GM19467 (cell line): ENCODE results near the gene PARG.
"Not testable (repeated sequence)": the region's sequence is repeated elsewhere in the genome, so short reads cannot be mapped to it uniquely, and the experiment has no call there.

ENCODE experiments used
- ATAC-seq: cut with Tn5 transposase; IDR thresholded peaks from one replicate; pipeline ENCODE4 v1.9.1; 2021; ENCODE audit warnings: mild to moderate bottlenecking, moderate library complexity; ENCODE audit not compliant: unreplicated experiment

Gene PARG

GRCh38 chr10:49941447-49942338 is at the start of gene PARG, which contains the start of gene TIMM23B:
Gene PARG (minus strand): TSS chr10:49942027. CDS start chr10:49941725, 302 bp downstream.
Gene TIMM23B (plus strand): TSS chr10:49942053. CDS start chr10:49942195, 142 bp downstream.
- ATAC-seq = peak; percentile 62

DNA sequence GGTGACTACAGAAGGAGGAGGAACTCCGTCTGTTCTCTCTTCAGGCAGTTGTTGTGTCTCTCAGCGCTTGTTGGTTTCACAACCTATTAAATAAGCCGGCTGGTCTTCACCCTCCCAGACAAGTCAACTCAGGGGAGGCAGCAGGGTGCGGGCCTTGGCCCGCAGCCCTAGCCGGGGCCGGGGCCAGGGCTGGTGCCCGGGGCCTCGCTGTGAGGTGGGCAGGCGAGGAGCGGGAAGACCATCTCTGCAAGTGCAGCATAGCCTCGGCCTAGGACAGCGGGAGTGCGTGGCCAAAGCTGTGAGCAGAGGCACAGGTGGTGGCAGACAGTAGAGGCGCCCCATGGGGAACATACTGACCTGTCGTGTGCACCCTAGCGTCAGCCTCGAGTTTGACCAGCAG is 46.5 kb upstream of the PARG start, which contains the start of gene AGAP6:
Gene AGAP6 (plus strand): TSS at position 31 of the 400 bp plus-strand sequence. CDS start 310 bp downstream, at position 341.
- ATAC-seq = not testable (repeated sequence)

- not testable (repeated sequence) for ATAC-seq
Measured at GRCh38 chr10:49987207-49987606, 45.4 kb upstream of the PARG start.

DNA sequence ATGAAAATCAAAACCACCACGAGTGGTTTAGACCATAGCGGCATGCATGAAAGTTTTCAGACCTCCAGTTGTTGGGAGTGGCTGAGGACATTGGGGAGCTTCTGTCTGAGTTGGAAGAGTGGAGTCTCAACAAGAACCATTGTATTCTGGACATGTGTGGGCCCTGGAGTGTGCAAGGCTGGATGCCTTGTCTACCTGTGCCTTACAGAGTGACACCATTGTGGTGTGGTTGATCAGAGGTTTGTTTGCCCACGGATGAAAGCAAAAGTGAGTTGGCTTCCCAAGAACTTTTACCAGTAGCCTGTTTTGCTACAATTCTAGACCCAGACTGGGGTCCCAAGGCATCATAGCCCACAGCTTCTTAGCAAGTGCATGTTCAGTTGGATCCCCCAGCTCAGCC is 35.9 kb upstream of the PARG start:
- ATAC-seq = not testable (repeated sequence)

DNA sequence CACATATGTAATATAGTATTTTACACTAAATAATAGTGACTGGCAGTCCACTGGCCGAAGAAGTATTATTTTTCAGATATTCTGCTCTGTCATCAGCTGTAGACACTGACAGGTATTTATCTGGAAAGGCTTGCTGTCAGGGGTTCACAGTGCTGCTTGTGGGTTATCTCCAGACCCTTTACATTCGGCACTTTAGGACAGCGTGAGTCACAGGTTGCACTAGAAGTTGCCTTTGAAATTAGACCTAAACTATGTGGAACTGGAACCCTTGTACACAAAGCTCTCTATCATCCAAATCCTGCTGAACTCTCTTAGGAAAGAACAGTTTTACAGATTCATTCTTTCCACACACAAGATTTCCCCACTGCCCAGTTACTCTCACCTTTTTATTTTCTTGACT is 30.3 kb upstream of the PARG start:
- ATAC-seq = not testable (repeated sequence)

- ATAC-seq = not testable (repeated sequence)
Measured at GRCh38 chr10:49971466-49971865, 29.6 kb upstream of the PARG start.

DNA sequence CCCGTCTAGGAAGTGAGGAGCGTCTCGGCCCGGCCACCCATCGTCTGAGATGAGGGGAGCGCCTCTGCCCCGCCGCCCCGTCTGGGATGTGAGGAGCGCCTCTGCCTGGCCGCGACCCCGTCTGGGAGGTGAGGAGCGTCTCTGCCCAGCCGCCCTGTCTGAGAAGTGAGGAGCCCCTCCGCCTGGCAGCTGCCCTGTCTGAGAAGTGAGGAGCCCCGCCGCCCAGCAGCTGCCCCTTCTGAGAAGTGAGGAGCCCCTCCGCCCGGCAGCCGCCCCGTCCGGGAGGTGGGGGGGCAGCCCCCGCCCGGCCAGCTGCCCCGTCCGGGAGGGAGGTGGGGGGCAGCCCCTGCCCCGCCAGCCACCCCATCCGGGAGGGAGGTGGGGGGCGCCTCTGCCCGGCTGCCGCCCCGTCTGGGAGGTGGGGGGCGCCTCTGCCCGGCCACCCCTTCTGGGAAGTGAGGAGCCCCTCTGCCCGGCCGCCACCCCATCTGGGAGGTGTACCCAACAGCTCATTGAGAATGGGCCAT is 28.6 kb upstream of the PARG start:
- not testable (repeated sequence) for ATAC-seq

DNA sequence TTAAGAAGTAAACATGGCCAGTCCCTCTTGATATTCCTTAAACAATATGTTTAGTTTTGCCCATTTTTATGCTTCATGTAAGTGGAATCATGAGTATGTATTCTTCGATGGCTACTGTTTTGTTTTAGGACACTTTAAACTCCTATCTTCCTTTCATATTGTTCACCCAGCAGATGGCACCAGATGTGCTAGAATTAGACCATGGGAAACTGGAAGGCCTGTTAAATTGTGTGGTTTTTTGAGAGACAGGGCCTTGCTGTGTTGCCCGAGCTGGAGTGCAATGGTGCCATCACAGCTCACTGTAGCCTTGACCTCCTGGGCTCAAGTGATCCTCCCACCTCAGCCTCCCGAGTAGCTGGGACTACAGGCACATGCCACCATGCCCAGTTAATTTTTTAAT is 11.3 kb upstream of the PARG start:
- ATAC-seq = not testable (repeated sequence)

- ATAC-seq = not testable (repeated sequence)
Measured at GRCh38 chr10:49952006-49952405, 10.2 kb upstream of the PARG start.

- not testable (repeated sequence) for ATAC-seq
Measured at GRCh38 chr10:49948737-49949136, 6.9 kb upstream of the PARG start.

GRCh38 chr10:49948142-49948541 is 6.3 kb upstream of the PARG start:
- ATAC-seq = not testable (repeated sequence)

GRCh38 chr10:49943607-49944006 is 1.8 kb upstream of the PARG start:
- ATAC-seq = not testable (repeated sequence)

DNA sequence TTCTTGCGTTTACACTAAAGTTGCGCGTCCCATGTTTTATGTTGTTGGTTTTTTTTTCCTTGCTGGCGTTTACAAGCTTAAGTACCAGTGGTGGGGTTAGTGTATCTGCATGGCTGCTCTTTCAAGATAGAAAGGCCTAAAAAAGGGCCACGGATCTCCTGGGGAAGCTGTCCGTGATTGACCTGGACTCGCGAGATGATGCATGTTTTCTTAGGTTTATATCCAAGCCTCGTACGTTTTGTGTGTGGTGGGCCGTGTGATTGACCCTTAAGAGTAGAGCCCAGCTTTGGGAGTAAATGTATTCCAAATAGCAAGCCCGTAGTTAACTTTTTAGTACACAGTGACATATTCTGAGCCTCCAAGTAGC is 495 bp upstream of the PARG start:
- peak; percentile 12 for ATAC-seq

DNA sequence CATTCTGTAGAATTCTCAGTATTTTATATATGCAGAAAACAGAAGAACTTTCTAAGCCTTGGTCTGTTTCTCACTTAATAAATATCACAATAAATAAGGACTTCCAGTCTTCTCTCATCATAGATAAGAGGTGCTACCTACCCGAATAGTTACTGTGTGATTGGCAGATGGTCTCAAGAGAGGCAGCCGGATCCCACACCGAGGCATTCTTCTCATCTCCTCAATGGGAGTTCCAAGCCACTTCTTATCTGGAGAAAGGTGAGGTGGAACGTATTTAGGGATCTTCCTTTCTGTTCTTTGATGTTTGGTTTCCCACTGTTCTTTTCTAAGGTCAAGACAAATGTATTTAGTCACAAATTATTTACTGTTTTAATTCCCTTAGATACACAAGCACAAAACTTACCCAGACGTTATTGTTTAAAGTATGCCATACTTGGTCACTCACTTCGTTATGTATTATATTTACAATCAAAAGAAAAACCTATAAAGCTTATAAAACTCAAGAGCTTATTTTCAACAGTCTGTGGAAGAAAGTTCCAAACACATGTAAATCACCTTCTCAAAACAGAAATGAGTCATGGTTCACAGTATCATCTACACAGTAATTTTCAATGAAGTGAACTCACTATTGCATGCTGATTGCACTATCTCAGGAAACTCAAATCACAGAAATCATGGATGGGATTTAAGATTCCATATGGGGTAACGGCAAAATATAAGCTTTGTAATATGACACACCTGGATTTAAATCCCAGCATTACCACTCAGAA is 9.7 kb downstream of the PARG start:
- ATAC-seq = not testable (repeated sequence)

- not testable (repeated sequence) for ATAC-seq
Measured at GRCh38 chr10:49931276-49931675, 10.6 kb downstream of the PARG start.

DNA sequence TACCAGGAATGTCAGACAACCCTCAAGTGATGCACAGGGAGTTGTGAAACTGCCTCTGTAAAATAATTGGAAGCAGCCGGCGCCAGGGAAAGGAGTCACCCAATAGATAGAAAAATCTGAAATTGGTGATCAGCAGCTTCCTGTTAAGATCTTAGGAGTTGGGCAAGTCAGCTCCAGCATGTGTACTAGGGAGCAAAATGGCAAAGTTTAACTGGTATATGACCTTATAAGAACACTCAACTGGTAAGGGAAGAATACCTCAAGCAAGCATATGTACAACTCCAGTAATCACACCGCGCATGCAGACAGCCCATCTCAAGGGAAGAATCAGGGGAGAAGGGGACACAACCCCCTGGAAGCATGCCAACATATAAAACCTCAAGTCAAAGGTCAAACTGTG is 18.3 kb downstream of the PARG start:
- ATAC-seq = not testable (repeated sequence)

GRCh38 chr10:49922041-49922440 is 19.8 kb downstream of the PARG start:
- not testable (repeated sequence) for ATAC-seq

DNA sequence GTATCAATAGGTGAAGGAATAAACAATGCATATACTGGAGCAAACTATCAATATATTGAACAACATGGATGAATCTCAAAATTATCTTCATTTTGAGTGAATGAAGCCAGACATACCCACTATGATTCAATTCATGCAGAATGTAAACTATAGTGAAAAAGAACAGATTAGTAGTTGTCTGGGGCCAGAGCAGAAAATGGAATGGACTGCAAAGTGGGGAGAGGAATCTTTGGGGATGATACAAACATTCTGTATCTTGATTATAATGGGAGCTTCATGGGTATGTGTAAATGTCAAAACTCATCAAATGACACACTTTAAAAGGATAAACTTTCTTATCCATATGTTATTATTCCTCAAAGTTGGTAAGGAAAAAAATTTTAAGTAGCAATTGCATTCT is 23.9 kb downstream of the PARG start:
- ATAC-seq = not testable (repeated sequence)

- ATAC-seq = not testable (repeated sequence)
Measured at GRCh38 chr10:49916451-49916850, 25.4 kb downstream of the PARG start.

DNA sequence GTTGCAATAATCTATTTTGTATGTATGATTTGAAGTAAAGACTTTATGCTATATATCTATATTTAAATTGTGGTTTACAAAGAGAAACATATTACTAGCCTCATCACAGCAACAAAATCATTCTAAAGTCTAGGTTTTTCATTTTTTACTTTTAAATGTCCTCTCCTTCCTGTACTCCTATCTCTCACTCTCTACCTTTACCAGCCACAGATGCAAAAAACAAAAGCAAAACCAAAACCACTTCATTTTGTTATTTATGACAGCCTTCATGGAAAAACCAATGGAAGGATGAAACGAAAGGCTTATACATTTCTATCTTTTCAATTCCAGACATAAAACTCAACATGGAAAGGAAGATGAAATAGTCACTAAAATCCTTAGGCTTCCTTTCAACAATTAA is 31.5 kb downstream of the PARG start:
- ATAC-seq = not testable (repeated sequence)
